T-helper 1 cell (primary cell): ENCODE measurements around the gene LHFPL6.

ENCODE experiments used
- DNase-seq, 5 donors: peaks; one replicate each; pipeline ENCODE4 v3.0.0-alpha.2; 2012 to 2020

Gene LHFPL6

DNA sequence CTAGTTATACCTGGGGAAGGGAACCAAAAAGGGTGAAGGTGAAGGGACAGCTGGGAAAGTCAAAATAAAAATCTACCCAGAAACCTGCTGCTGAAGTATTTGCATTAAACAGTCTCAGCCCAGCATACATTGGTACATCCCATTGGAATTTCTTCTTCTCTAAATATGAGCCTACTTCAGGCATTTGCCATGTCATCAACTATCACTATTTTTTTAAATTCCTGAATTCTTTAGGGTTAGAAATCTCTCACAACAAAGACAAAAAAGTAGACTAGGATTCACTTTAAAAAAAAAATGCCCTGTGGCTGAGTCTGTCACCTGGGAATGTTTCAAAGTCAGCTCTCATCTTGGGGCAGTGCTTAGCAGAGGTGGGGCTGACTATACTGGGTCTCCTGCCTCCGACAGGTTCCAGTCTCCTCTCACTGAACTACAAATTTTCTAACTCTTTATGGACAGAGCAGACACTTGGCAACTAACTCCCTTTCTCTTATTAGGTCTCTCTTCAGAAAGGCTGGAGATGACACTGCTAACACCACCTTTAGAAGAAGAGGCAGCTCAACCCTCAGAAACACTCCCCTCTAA, 141.2 kb downstream of the LHFPL6 start:
- no peak for DNase-seq

GRCh38 chr13:39457274-39457673, 145.7 kb downstream of the LHFPL6 start:
- no peak for DNase-seq

DNA sequence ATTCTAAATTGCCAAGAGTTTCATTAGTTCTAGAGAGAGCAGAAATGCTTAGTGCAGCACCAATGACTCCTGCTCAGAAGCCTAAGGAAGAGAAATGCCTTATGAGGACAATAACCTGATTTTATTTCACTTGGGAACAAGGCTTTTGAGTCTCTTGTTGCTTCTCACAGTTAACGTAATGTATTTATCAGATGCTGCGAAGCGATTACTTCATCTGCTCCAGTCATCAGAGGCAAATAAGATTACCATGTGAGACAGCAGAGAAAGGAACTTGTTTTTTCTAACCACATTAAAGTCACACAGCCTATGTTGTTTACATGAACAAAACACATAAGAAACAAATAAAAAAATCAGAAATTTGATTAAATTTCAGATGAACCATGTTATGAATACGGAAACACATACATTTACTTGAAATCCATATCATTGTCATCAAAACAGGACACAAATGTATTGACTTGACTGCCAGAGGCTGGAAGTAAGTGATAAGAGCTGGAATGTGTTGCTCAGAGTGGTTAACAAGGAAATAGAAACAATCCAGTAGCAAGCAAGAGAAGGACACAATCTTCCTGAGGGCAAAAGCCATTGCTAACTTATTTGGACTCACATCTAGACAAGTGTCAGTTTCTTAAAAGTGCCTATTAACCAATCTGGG, 147.3 kb downstream of the LHFPL6 start:
- no peak for DNase-seq

- no peak for DNase-seq
Observed at GRCh38 chr13:39452834-39453233, 150.2 kb downstream of the LHFPL6 start.

- DNase-seq, result no peak
Observed at GRCh38 chr13:39452417-39452816, 150.6 kb downstream of the LHFPL6 start.

DNA sequence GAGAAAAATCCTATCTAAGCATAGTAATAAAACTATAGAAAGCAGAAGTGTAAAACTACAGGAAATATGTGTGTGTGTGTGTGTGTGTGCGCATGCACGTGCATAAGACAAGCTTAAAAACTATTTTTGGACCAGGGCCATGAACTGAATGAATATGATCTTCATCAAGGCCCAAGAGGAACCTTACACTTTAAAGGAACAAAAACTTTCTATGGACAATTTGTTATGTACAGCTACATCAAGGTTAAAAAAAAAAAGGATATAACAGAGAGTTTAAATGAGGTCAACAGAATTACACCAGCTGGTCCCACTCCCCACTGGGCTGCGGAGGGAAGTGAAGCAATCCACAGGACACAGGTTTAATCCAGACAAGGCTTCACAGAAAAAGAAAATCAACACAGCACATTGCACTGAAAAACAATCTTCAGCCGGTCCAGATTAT, 151.1 kb downstream of the LHFPL6 start:
- DNase-seq, result no peak

DNA sequence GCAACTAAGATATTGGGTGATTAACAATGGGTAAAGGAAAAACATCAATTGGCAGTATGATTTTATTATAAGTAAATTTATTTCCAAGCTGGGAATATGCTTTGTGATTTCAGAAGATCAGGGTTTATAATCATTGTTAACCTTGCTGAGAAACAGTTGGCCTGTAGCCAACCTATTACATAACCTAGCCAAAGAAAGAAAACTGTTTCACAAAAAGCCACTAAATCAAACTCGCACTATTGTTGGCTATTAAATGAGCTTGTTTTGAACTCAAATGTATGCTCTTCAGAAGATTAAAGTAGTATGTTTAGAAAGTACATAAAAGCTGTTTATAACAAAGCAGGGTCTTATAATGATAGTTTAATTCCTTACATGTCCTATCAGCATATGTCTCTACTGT, 151.7 kb downstream of the LHFPL6 start:
- DNase-seq, result no peak

DNA sequence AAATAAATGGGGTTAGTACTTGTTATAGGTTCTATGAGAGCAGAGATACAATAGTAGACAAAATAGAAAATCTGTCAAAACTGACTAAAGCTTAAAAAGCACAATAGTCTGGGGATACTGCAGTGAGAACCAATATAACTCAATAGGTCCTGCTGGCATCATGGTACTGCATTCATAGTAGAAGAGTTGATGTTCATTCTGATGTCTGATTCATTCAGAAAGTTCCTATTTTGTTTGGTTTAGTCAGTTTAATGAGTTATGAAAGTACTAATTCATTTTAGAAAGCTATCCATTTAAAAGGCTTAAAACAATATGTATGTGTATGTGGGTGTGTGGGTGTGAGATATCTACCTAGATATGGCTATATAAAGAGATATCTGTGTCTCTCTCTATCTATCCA, 152.8 kb downstream of the LHFPL6 start:
- DNase-seq, result no peak

DNA sequence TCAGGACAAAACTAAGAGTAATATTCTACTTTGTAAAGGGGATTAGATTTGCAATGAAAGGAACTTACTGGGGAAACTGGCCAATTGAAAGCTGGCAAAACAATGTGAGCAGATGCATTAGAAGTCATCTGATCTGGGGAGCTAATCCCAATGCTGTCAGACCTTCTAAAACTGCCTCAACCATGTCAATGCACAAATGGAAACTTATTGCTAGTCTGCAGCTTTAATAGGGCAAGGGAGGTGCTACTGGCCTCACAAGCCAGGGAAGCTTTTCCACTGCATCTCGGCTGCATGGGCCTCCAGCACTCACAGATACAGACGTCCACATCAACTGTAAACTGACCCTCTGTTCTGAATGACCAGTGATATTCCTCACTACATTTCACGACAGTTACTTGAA, 154.2 kb downstream of the LHFPL6 start:
- DNase-seq, result no peak

- no peak for DNase-seq
Observed at GRCh38 chr13:39446865-39447264, 156.1 kb downstream of the LHFPL6 start.

DNA sequence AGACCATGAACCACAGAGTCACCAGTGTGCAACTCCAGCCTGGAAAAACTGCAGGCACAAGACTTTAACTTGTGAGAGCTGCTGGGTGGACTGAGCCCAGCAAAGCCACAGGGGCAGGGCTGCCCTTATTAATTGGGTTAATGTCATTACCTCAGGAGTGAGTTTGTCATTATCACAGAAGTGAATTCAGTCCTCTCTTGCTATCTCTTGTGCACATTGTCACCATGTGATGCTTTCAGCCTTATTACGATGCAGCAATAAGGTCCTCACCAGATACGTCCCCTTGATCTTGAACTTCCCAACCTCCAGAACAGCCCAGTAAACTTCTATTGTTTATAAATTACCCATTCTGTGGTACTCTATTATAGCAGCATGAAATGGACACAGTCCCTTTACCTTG, 158.1 kb downstream of the LHFPL6 start:
- DNase-seq, result no peak

DNA sequence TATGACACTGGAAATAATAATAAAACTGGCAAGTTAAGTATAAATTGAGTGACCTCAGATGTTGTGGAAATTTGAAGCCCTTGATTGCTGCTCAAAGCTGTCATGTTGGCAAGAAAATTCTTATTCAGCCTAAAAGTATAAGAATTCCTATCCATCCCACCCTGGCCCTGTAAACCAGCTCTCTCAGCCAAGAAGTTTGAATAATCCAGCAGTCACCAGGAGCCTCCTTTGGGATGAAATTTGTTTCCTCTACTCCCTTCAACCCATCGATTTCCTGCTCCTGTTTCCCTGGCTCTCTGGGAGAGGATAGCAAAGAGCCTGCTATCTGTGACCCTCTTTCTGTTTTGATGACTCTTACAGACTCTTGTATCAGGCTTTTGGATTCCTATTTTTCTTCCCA, 169.3 kb downstream of the LHFPL6 start:
- DNase-seq, result no peak

GRCh38 chr13:39432196-39432595, 170.8 kb downstream of the LHFPL6 start:
- DNase-seq, result no peak

DNA sequence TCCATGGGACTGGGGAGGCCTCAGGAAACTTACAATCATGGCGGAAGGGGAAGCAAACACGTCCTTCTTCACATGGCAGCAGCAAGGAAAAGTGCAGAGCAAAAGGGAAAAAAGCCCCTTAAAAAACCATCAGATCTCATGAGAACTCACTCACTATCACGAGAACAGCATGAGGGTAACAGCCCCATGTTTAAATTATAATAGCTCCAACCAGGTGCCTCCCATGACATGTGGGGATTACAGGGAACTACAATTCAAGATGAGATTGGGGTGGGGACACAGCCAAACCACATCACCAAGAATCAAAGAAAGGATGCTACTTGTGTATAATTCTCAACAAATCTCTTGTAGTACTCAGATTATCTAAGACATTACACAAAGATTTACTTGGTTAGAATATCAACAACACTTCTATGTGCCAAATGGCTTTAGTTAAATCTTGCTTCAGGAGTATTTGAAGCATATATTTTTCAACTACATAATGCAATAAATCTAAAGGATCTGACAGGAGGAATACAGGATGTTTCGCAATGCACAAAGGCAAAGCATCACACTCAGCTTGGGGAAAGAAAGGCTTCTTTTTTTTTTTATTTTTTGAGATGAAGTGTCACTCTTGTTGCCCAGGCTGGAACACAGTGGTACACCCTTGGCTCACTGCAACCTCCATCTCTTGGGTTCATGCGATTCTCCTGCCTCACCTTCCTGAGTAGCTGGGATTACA, 180.0 kb downstream of the LHFPL6 start:
- DNase-seq, result no peak

DNA sequence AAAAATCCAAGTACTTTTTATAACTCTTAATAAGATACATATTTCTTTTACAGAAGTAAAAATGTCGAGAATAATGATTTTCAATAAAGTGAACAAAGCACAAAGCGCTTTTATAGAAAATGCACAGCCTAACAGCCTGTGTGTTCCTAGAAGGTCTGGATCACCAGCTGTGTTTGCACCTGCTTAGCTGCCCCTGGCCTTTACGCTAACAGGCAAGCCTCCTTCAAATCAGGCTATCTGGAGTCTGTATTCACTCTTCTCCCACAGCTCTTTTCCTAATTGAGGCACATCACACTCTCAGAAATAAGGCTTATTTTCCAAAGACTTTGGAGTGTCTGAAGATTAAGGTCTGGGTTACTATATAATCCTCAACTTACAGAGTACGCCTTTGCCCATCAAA, 183.1 kb downstream of the LHFPL6 start:
- DNase-seq, result no peak

DNA sequence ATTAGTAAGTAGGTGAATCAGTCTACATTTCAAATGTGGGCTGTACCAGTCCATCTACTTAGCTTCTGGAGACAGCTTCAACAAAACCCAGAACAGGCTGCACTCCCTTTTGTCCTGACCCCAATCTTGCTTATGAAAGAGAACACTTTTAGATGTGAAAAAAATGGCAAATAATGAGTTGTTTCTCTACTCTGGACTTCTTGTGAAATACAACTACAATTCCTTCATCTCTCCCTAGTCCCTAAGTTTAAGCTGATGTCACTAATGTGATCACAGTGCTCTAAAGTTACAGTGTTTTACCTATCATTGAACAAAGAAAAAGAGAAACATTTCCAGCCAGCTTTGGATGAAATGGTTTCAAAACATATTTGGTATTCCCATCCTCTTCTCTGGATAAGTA, 183.9 kb downstream of the LHFPL6 start:
- no peak for DNase-seq

DNA sequence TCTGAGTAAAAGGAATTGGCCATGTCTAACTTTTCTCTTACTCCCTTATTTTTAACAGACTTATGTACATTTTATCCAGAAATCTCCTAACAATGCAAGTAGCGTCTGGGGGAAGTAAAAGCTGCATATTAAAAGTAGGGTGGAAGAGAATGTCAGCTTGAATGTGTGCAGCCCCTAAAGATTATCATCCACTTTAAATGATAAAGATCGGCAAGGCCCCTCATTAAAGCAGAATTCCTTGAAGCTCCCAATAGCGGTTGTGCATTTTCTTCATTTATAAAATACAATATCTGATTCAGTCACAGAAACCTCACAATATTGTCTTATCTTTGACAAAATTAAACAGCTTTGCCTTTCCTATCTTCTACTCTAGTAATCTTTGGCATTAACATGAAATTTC, 184.6 kb downstream of the LHFPL6 start:
- no peak for DNase-seq

DNA sequence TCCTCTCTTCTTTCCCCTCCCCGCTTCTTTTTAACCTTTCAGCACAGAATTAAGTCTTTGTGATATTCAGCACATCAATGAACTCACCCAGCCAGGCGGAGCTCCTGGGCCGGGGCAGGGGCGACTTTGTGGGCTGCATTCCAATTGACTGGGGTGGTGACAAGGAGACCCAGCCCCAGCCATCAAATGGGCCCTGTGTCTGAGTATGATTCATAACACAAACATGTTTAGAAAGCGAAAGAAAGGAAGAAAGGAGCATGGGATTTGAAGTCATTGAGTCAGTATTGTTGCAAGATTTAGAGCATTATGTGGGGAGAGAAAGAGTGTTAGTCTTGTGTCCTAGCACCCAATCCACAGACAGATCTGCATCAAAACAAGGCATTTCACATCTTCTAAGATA, 185.3 kb downstream of the LHFPL6 start:
- DNase-seq, result no peak

- no peak for DNase-seq
Observed at GRCh38 chr13:39417131-39417530, 185.9 kb downstream of the LHFPL6 start.

DNA sequence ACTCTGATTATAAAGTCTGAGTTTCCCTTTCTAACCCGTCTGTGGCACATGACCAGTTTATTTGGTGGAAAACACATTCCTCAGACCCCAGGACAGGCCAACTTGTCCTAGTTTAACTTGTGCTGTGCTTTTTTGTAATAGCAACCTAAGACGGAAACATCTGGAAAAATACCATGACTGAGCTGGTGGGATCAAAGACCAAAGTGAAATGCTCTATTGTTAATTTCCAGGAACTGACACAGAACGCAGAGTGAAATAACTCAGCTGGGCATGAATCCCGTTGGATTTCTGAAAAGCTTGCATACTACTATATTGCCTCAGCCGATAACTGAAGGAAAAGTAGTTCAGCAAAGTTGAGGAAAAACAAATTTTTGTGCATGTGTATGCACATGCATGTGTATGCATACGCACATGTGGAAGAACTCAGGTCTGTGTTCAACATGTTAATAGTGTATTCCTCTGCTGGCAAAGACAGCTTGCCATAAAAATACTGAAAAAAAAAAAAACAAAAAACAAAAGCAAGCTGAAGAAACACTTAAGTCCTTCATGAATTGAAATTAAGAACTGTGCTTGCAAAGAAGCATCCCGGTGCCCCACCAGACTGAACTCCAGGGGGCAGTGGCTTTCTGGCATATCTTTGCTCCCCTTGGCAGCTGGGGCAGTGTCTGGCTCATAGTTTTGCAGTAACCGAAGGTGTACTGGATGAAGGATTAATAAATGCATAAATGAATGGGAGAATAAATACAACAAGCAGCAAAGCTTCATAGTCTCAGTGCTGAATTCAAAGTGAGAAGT, 187.8 kb downstream of the LHFPL6 start:
- no peak for DNase-seq

DNA sequence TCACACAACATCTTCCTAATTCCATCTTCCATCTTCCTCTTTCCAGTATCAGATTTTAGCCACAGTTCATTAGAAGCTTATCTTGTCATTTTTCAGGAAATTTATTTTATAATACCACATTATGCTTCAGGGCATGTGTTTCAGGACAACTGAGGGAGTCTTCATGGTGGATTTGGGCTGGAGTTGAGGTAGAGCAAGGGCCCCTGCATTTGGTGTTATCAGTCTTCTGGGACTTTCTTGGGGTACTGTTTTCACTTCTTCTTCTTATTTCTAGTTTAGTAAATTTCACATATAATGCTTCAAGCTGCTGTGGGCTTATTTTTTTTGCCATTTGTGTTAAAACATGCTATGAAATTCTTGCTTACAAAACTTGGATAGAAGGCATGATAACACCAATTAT, 188.7 kb downstream of the LHFPL6 start:
- no peak for DNase-seq

GRCh38 chr13:39411511-39411910, 191.5 kb downstream of the LHFPL6 start:
- no peak for DNase-seq

GRCh38 chr13:39410964-39411363, 192.0 kb downstream of the LHFPL6 start:
- DNase-seq, result no peak
